DND-41 (cell line): ENCODE data around the gene NDUFA6.
"Not testable (repeated sequence)": the region's sequence is repeated elsewhere in the genome, so short reads cannot be mapped to it uniquely, and the experiment has no call there.

Experiments used
- ATAC-seq: fragments of 200-7000 bp; cut with Tn5 transposase; 3 replicates; pipeline ENCODE4 v1.9.1; 2021; ENCODE audit warnings: low read depth; ENCODE audit not compliant: insufficient read depth
- DNase-seq: peaks from one replicate; pipeline ENCODE4 v3.0.0-alpha.2; 2020
- H2AFZ ChIP-seq: 2 replicates; pipeline ENCODE4 v1.6.0; 2012; ENCODE audit warnings: low read depth, low read length
- H3K27ac ChIP-seq: 2 replicates; pipeline ENCODE4 v1.5.1; 2012; ENCODE audit warnings: low read length, inconsistent platforms
- H3K27me3 ChIP-seq: fragments of 200-600 bp; sonication (generic); 2 replicates; pipeline ENCODE4 v1.6.0; 2012; ENCODE audit warnings: low read length, mild to moderate bottlenecking, inconsistent platforms; ENCODE audit not compliant: insufficient read depth, poor library complexity
- H3K36me3 ChIP-seq: 2 replicates; pipeline ENCODE4 v1.5.1; 2012; ENCODE audit warnings: low read length, inconsistent platforms; ENCODE audit not compliant: insufficient read depth
- H3K4me1 ChIP-seq: 2 replicates; pipeline ENCODE4 v1.5.1; 2012; ENCODE audit warnings: mild to moderate bottlenecking, low read length; ENCODE audit not compliant: insufficient read depth
- H3K4me2 ChIP-seq: 2 replicates; pipeline ENCODE4 v1.6.0; 2012; ENCODE audit warnings: mild to moderate bottlenecking, moderate library complexity, low read length, inconsistent platforms; ENCODE audit not compliant: insufficient read depth
- H3K4me3 ChIP-seq, 2 experiments: fragments of 200-600 bp in 1 of 2; shearing (Covaris generic) in 1 of 2; 2 replicates each; pipeline ENCODE4 v1.5.1; 2012 to 2016; ENCODE audit warnings: inconsistent platforms in 2 of 2, low read length in 2 of 2, mild to moderate bottlenecking in 2 of 2, low read depth in 1 of 2, moderate library complexity in 1 of 2
- H3K79me2 ChIP-seq: 2 replicates; pipeline ENCODE4 v1.6.0; 2012; ENCODE audit warnings: low read length, inconsistent platforms; ENCODE audit not compliant: insufficient read depth
- H3K9ac ChIP-seq: 2 replicates; pipeline ENCODE4 v1.6.0; 2012; ENCODE audit warnings: low read depth, mild to moderate bottlenecking, inconsistent platforms, low read length, moderate library complexity
- H3K9me3 ChIP-seq: 2 replicates; pipeline ENCODE4 v1.5.1; 2012; ENCODE audit warnings: low read length, moderate library complexity, mild to moderate bottlenecking, inconsistent platforms; ENCODE audit not compliant: insufficient read depth, severe bottlenecking
- H4K20me1 ChIP-seq: 2 replicates; pipeline ENCODE4 v1.6.0; 2012; ENCODE audit warnings: low read length; ENCODE audit not compliant: insufficient read depth
- EZH2 ChIP-seq: IDR thresholded peaks from 3 replicates; pipeline ENCODE4 v1.6.1; 2012; ENCODE audit warnings: borderline replicate concordance, low read depth, mild to moderate bottlenecking, moderate library complexity, low read length, inconsistent platforms; ENCODE audit not compliant: severe bottlenecking
- TF ChIP-seq, protein P1 (sequence below): IDR thresholded peaks from 2 replicates; pipeline ENCODE4 v1.5.1; 2012; ENCODE audit warnings: borderline replicate concordance, low read length, moderate library complexity, mild to moderate bottlenecking; ENCODE audit not compliant: poor library complexity, severe bottlenecking; ENCODE audit errors: extremely low read depth

Gene NDUFA6

DNA sequence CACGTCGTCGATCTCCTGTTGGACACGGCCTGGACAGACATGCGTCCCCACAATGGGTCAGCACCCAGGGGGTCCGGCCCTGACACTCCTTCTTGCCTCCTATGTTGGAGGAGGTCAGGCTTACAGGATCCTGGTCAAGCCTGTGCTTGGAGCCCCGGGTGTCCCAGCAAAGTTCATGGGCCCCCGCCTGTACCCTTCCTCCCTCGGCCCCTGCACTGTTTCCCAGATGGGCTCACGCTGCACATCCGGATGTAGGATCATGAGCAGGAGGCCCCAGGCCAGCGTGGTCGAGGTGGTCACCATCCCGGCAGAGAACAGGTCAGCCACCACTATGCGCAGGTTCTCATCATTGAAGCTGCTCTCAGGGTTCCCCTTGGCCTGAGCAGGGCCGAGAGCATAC is 37.0 kb upstream of the NDUFA6 start:
- Histone ChIP-seq H2AFZ (no peak overlapping the region), H3K4me2 (no peak overlapping the region), H3K79me2 (no peaks in the 10 kb centered on the region), H3K4me1 (no peaks in the 10 kb centered on the region), H4K20me1 (no peaks in the 10 kb centered on the region), H3K27ac (no peak overlapping the region), H3K27me3 (no peaks in the 10 kb centered on the region), H3K4me3 (no peak overlapping the region), H3K9ac (no peak overlapping the region), H3K36me3 (no peaks in the 10 kb centered on the region), H3K9me3 (no peaks in the 10 kb centered on the region)
- ATAC-seq, result no peak
- TF ChIP-seq EZH2, result no peak
- TF ChIP-seq, protein P1, sequence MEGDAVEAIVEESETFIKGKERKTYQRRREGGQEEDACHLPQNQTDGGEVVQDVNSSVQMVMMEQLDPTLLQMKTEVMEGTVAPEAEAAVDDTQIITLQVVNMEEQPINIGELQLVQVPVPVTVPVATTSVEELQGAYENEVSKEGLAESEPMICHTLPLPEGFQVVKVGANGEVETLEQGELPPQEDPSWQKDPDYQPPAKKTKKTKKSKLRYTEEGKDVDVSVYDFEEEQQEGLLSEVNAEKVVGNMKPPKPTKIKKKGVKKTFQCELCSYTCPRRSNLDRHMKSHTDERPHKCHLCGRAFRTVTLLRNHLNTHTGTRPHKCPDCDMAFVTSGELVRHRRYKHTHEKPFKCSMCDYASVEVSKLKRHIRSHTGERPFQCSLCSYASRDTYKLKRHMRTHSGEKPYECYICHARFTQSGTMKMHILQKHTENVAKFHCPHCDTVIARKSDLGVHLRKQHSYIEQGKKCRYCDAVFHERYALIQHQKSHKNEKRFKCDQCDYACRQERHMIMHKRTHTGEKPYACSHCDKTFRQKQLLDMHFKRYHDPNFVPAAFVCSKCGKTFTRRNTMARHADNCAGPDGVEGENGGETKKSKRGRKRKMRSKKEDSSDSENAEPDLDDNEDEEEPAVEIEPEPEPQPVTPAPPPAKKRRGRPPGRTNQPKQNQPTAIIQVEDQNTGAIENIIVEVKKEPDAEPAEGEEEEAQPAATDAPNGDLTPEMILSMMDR, result no peak
- DNase-seq, result no peak

DNA sequence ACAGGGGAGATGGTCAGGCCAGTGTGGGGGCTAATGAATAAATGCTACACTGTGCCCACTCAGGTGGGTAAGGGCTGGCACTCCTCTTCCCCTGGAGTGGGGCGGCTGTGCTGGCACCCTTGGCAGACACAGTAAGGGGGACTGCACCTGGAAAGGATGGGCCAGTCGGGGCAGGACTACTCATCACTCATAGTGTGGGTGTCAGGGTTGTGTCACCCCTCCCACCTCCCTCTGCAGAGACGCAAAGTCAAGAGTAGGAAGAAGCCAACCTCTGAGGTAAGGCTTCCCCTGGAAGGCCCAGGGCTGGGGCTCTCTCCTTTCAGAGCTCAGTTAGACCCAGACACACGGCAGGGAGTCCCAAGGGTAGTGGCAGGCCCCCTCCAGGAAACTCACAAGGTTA is 33.0 kb upstream of the NDUFA6 start:
- not testable (repeated sequence) for H2AFZ ChIP-seq, DNase-seq, H3K36me3 ChIP-seq, ATAC-seq, H3K9me3 ChIP-seq, H3K79me2 ChIP-seq, H3K27me3 ChIP-seq, H4K20me1 ChIP-seq, H3K4me3 ChIP-seq, H3K9ac ChIP-seq, H3K4me2 ChIP-seq, H3K27ac ChIP-seq
- peaks cover 30% of the 10 kb centered on the region for H3K4me1 ChIP-seq

DNA sequence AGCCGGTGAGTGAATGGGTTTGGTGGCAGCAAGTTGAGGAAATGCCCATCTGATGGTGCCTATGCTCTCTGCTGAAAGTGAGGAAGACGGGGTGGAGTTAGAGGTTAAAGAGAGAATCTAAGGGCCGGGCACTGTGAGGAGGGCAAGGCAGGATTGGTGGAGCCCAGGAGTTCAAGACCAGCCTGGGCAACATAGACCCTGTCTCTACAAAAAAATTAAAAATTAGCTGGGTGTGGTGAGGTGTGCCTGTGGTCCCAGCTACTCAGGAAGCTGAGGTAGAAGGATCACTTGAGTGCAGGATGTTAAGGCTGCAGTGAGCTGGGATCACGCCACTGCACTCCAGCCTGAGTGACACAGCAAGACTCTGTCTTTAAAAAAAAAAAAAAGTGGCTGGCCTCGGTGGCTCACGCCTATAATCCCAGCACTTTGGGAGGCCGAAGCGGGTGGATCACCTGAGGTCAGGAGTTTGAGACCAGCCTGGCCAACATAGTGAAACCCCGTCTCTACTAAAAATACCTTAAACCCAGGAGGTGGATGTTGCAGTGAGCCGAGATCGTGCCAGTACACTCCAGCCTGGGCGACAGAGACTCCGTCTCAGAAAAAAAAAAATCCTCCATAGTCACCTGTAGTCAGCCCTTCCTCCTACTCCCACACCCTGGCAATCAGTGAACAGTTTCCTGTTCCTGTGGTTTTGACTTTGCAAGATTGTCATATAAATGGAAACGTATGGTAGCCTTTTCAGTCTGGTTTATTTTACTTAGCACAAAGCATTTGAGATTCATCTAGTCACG is 29.9 kb upstream of the NDUFA6 start:
- not testable (repeated sequence) for H3K79me2 ChIP-seq
- peak overlapping the region in 1 of 2 experiments; percentile 40; a peak in 2 of 4 replicates for H3K4me3 ChIP-seq
- peak; percentile 68 for DNase-seq

DNA sequence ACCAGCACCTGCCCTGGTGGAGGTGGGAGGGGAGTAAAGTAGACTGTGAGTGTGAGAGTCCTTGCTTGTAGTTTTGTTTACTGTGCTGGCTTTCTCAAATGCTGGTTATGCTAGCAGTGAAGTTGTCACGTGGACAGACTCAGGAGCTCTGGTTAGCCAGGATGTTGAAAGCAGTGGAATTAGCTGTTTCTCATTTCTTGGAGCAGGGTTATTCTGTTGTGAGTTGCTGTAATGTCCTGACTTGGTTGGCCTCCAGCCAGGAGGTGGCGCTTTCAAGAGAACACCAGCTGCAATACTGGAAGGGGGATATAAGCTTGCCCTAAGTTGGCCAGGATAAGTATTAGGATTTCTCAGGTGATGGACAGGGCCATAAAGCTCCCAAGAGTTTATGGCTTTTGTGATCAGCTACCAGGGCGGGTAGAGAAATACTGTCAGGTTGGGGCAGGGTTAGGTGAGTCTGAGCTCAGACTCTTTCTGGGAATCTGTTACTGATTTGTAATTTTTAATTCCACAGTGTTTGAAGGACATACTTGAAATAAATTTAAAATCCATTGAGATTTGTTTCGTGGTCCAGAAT is 26.4 kb upstream of the NDUFA6 start:
- Histone ChIP-seq H3K79me2 (no peaks in the 10 kb centered on the region; the same call in 1 of the 2 replicates), H4K20me1 (no peaks in the 10 kb centered on the region), H3K4me1 (peaks cover 30% of the 10 kb centered on the region), H2AFZ (no peak overlapping the region), H3K27me3 (no peaks in the 10 kb centered on the region), H3K9me3 (peaks cover 26% of the 10 kb centered on the region), H3K9ac (no peak overlapping the region), H3K4me3 (no peak overlapping the region), H3K27ac (no peak overlapping the region), H3K36me3 (0 out of 2 replicates have a peak, but pooled peaks cover 2% of the 10 kb centered on the region), H3K4me2 (no peak overlapping the region)
- ATAC-seq (no peak), DNase-seq (no peak)
- no peak for TF ChIP-seq EZH2
- TF ChIP-seq, protein P1, result peak; percentile 32

More for the DNA sequence above, 29.9 kb upstream of the NDUFA6 start:
- peak overlapping the region; percentile 57 for H3K4me2 ChIP-seq
- H3K9me3 ChIP-seq, result peaks cover 12% of the 10 kb centered on the region
- not testable (repeated sequence) for H3K27me3 ChIP-seq, H4K20me1 ChIP-seq, H3K36me3 ChIP-seq
- peak overlapping the region; percentile 39 for H3K9ac ChIP-seq
- peak overlapping the region; percentile 58 for H3K27ac ChIP-seq
- H2AFZ ChIP-seq, result peak overlapping the region; percentile 23
- H3K4me1 ChIP-seq, result peaks cover 30% of the 10 kb centered on the region
- ATAC-seq, result peak; percentile 88

DNA sequence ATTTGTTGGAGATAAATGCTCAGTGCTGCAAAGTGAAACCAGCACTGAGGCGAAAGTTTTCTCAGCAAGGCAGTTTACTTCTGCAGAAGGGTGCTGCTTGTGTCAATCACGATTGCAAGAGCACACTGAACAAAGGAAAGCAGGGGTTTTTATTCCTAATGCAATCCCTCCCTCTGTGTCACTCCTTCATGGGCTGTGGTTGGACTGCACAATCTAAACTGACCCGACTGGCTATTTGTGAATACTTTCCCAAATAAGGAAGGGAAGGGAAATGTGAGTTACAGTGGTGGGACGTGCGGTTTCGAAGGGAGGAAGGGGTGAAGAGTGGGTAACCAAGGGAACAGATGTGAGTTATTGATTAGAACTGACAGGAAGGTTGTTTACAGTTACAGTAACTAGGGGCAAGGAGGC is 24.9 kb upstream of the NDUFA6 start:
- DNase-seq, ATAC-seq: not testable (repeated sequence)

More for the DNA sequence above, 24.9 kb upstream of the NDUFA6 start:
- not testable (repeated sequence) for H3K36me3 ChIP-seq, H3K9ac ChIP-seq, H2AFZ ChIP-seq, H3K27ac ChIP-seq, H3K4me2 ChIP-seq, H3K79me2 ChIP-seq, H3K4me3 ChIP-seq, H3K27me3 ChIP-seq, H4K20me1 ChIP-seq
- H3K4me1 ChIP-seq, result peaks cover 17% of the 10 kb centered on the region
- H3K9me3 ChIP-seq, result peaks cover 26% of the 10 kb centered on the region
